Measurements from ENCODE around the gene MET. TPM values are rescaled to one million over a fixed set of nuclear protein-coding genes. Genes with fewer than 3 reads are reported as not detected.
"Not testable (repeated sequence)": the region's sequence is repeated elsewhere in the genome, so short reads cannot be mapped to it uniquely, and the experiment has no call there.

MET gene
- total RNA-seq, 2 donors from 2014 or later = 41.2 TPM

- intact Hi-C loops (cut with DNase I, micrococcal nuclease) = loop anchor here in 1 of 2 donors (10.0 kb wide), 1 partner anchor 636 kb away; no protein-coding TSS in a partner anchor
- DNase-seq (no peak), ATAC-seq (peak; percentile 79)
Observed at GRCh38 chr7:116810267-116811116, 138.5 kb downstream of the MET start.

DNA sequence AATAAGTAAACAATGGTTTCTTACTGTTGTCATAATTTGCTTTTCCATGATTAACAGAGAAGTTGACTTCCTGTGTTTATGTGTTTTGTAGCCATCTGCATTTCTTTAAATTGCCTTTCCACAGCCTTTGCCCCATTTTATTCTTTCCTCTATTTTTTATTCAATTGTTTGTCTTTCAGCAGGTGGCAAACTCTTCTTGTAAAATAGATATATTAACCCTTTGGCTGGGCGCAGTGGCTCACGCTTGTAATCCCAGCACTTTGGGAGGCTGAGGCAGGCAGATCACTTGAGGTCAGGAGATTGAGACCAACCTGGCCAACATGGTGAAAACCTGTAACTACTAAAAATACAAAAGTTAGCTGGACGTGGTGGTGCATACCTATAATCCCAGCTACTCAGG, 139.8 kb downstream of the MET start:
- DNase-seq = no peak
- intact Hi-C loops (cut with DNase I, micrococcal nuclease) = loop anchor here in 1 of 2 donors (10.0 kb wide), 1 partner anchor 637 kb away; no protein-coding TSS in a partner anchor
- ATAC-seq = no peak

DNA sequence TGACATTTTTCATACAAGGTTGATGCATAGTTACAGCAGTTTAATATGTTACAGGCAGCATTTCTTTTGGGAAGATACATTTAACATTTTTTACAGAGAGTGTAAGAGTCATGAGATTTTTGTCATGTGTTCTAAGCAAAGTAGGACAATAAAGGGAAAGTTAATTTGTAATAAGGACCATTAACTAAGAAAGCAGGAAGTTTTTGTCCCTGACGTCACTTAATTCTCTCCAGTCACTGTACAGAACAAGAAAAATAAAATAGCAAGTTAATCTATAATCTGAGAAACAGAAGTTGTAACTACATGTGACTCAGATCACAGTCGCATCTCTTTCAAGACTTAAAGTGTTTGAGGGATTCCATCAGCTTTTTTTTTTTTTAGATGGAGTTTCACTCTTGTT, 140.9 kb downstream of the MET start:
- intact Hi-C loops (cut with DNase I, micrococcal nuclease) = loop anchor here in 1 of 2 donors (10.0 kb wide), 1 partner anchor 638 kb away; no protein-coding TSS in a partner anchor
- ATAC-seq (peak; percentile 38), DNase-seq (no peak)

DNA sequence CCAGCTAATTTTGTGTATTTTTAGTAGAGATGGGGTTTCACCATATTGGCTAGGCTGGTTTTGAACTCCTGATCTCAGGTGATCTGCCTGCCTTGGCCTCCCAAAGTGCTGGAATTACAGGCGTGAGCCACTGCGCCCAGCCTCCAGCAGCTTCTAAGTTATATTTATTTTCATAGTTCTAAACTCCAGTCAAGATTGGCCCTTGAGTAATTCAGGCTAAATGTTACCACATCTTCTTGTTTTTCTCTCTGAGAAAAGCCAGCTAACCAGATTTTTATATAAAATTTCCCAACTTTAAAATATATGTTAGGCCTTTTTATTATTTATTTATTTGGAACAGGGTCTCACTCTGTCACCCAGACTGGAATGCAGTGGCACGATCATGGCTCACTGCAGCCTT, 141.4 kb downstream of the MET start:
- not testable (repeated sequence) for DNase-seq, ATAC-seq
- intact Hi-C loops (cut with DNase I, micrococcal nuclease) = loop anchor here in 1 of 2 donors (10.0 kb wide), 1 partner anchor 639 kb away; no protein-coding TSS in a partner anchor

GRCh38 chr7:116815041-116815440, 143.0 kb downstream of the MET start:
- ATAC-seq (no peak), DNase-seq (no peak)
- intact Hi-C loops (cut with DNase I, micrococcal nuclease) = loop anchor here in 1 of 2 donors (10.0 kb wide), 1 partner anchor 640 kb away; no protein-coding TSS in a partner anchor

DNA sequence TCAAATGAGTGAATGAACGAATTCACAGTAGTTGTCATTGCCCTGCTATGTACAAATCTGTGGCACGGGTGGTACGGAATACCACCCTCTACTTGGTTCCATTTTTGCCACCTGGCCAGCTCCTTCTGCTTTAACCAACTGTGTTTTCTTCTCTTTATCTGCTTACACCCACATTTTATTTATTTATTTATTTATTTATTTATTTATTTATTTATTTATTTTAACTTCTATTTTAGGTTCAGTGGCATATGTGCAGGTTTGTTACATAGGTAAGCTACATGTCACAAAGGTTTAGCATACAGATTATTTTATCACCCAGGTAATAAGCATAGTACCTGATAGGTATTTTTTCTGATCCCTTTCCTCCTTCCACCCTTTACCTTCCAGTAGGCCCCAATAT, 148.2 kb downstream of the MET start:
- intact Hi-C loops (cut with DNase I, micrococcal nuclease) = no loop called here
- DNase-seq (no peak), ATAC-seq (no peak)

- ATAC-seq; intact Hi-C loops (cut with DNase I, micrococcal nuclease); DNase-seq: not testable (repeated sequence)
Observed at GRCh38 chr7:116821647-116822046, 149.7 kb downstream of the MET start.

GRCh38 chr7:116824449-116824848, 152.5 kb downstream of the MET start:
- no peak for DNase-seq
- no peak for ATAC-seq
- intact Hi-C loops (cut with DNase I, micrococcal nuclease) = no loop called here

GRCh38 chr7:116828281-116828680, 156.3 kb downstream of the MET start:
- intact Hi-C loops (cut with DNase I, micrococcal nuclease) = no loop called here
- ATAC-seq (no peak), DNase-seq (no peak)

- ATAC-seq = no peak
- no peak for DNase-seq
- intact Hi-C loops (cut with DNase I, micrococcal nuclease) = no loop called here
Observed at GRCh38 chr7:116829041-116829440, 157.0 kb downstream of the MET start.

DNA sequence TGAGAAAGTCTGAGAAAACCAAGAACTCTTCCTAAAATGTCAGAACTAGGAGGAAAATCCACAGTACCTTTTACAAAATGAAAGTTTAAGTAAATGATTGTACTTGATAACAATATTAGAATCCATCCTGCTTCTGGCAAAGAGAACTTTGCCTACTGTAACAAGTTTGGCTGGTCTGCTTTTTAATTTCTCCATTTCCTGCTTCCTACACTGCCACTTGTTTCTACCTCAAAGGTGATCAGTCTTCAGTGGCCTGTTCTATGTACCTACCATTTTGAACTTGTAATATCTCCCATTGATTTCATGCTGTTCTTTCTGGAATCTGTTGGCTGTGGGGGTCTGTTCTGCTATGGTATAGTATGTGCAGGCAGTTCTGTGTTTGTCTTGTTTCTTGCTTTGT, 157.5 kb downstream of the MET start:
- ATAC-seq (peak; percentile 78), DNase-seq (no peak)
- intact Hi-C loops (cut with DNase I, micrococcal nuclease) = no loop called here

DNA sequence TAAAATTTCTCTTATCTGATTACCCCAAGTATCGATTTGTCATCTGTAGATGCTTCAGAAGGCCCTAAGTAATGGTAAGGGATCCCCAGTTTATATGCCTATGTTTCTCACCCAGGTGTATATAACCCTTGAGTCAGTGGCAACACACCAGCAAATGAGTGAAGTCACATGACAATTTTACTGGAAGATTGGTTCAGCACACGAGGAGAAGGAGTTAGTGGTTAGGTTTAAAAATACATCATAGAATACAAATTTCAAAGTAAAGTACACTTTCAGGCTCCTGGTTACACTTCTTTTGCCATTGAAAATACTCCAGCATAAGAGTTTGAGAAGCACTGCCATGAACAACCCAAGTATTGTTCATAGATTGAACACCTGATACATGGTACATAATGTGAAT, 160.7 kb downstream of the MET start:
- DNase-seq (no peak), ATAC-seq (no peak)
- intact Hi-C loops (cut with DNase I, micrococcal nuclease) = no loop called here

DNA sequence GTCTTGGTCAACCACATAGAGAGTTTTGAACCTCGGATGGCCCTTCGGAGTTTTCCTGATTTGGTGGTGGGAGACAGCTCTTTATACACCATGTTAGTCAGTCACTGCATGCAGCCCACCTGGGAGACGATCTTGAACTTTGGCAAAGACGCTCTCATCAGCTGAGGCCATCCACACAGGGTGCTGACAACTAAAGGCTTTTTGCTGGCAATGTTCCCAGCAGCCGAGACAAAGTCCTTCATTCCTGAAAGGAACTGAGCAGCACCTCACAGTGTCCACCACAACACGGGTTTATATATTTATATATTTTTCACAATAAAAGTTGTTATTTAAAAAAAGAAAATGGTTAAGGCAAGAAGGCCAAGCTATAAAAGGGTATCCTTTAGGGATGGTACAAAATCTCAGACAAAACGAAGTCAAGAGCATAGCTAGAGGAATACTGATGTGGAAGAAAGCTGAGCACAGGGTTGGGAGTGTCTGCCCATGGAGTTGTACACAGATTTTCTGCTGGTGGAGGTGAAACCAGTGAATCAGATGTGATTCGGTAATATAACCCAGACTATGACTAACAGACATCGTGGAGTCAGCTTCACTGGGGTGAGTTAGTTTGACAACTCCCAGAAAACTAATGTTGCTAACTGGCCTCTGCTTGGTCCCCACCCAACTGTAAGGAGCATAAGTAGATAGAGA, 163.0 kb downstream of the MET start:
- ATAC-seq = peak; percentile 88
- DNase-seq = peak; percentile 44 to 75
- intact Hi-C loops (cut with DNase I, micrococcal nuclease) = no loop called here

DNA sequence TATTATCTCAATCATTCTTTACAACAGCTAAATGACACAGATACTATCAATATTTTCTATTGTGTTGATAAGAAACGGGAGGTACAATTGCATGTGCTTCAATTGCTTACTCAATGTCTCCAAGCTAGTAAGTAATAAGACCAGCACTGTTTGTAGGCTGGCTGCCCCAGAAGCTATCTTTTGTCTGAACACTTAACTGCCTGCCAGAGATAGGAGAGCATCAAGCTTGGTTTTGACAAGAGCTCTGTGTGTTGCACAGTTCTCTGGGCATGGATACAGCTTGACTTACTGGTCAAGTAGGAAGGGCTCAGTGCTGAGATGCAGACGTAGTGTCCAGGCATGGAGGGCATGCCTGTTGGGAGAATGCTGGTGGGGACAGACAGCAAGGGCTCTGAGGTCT, 164.1 kb downstream of the MET start:
- ATAC-seq = no peak
- no peak for DNase-seq
- intact Hi-C loops (cut with DNase I, micrococcal nuclease) = no loop called here

DNA sequence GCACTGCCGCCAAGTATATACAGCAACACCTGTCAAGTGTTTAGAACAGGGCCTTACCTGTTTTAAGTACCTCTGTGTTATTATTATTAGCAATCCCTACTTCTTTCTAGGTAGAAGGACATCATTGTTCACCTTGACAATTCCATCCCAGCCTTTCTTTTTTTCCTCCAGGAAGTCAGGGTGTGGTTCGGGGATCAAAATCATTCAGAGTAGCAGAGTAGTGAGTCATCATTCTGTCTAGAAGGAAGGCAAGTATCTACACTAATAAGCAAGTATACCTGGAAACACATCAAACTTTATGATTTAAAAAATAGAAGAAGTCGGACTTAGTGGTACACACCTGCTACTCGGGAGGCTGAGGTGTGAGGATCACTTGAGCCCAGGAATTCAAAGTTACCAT, 164.9 kb downstream of the MET start:
- DNase-seq (no peak), ATAC-seq (peak; percentile 67)
- intact Hi-C loops (cut with DNase I, micrococcal nuclease) = no loop called here

- intact Hi-C loops (cut with DNase I, micrococcal nuclease) = no loop called here
- DNase-seq (no peak), ATAC-seq (no peak)
Observed at GRCh38 chr7:116837586-116837985, 165.6 kb downstream of the MET start.

DNA sequence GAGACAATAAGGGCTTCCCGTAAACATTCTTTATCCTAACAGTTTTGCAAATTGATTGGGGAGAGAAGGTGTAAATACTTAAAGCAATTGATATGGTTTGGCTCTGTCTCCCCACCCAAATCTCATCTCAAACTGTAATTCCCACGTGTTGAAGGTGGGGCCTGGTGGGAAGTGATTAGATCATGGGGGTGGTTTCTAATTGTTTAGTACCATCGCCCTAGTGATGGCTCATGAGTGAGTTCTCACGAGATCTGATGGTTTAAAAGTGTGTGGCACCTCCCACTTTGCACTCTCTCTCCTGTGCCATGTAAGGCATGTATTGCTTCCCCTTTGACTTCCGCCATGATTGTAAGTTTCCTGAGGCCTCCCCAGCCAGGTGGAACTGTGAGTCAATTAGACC, 168.3 kb downstream of the MET start:
- ATAC-seq (no peak), DNase-seq (no peak)
- intact Hi-C loops (cut with DNase I, micrococcal nuclease) = no loop called here

- ATAC-seq (no peak), DNase-seq (no peak)
- intact Hi-C loops (cut with DNase I, micrococcal nuclease) = no loop called here
Observed at GRCh38 chr7:116842371-116842770, 170.4 kb downstream of the MET start.

GRCh38 chr7:116843378-116843777, 171.4 kb downstream of the MET start:
- intact Hi-C loops (cut with DNase I, micrococcal nuclease) = no loop called here
- ATAC-seq (no peak), DNase-seq (no peak)

Data from left colon (tissue), 2 donors.